K562 (cell line): ENCODE data around the gene ACE. TPM values are rescaled to one million over a fixed set of nuclear protein-coding genes. Genes with fewer than 3 reads are reported as not detected.

ENCODE experiments used
- ATAC-seq: fragments of 200-7000 bp; cut with Tn5 transposase; 3 replicates; pipeline ENCODE4 v1.9.1; 2020; ENCODE audit warnings: moderate library complexity
- BruUV-seq: library from RNA; stranded (reverse); fragments of 400-500 nt; replicated peaks from 2 replicates; lab custom pipeline; 2021; lab: Mats Ljungman, UMichigan
- CTCF ChIA-PET: fragments of 300-600 bp; formaldehyde crosslinking; extraction: SDS; loops from one replicate; lab custom pipeline; 2021; ENCODE audit warnings: low intra/inter-chr PET ratio; lab: Yijun Ruan, JAX
- POLR2A ChIA-PET: fragments of 300-600, 350-650 bp; sonication (Branson Sonifier 250); formaldehyde crosslinking; extraction: SDS; loops from one replicate; lab custom pipeline; 2021; ENCODE audit warnings: antibody characterized with exemption, inconsistent platforms; lab: Yijun Ruan, JAX
- DNase-seq, 4 experiments: peaks; one replicate each; pipeline versions ENCODE4 v3.0.0 to v3.0.0-alpha.2; 2011 to 2018; ENCODE audit warnings: low spot score in 3 of 4, mixed read lengths in 3 of 4; ENCODE audit errors: extremely low read depth in 1 of 4
- FAIRE-seq: peaks from 2 replicates; lab custom pipeline; 2011; peaks lifted over from hg19 to GRCh38; lab: Jason Lieb, UNC
- H2AFZ ChIP-seq: 2 replicates; pipeline ENCODE4 v1.6.0; 2011; ENCODE audit warnings: low read depth, low read length, control low read depth, inconsistent platforms
- H3K27ac ChIP-seq: fragments of 200-600 bp; 3 replicates; pipeline ENCODE4 v1.8.0; 2011; ENCODE audit warnings: low read depth, mild to moderate bottlenecking, control low read depth, inconsistent platforms, low read length, moderate library complexity, mixed read lengths; ENCODE audit errors: extremely low read depth
- H3K27me3 ChIP-seq, 2 experiments: fragments of 300-600 bp in 1 of 2; 2 replicates in 1 of 2; 3 replicates in 1 of 2; pipeline versions ENCODE4 v1.6.0 to v1.8.0; 2011; ENCODE audit warnings: inconsistent platforms in 2 of 2, low read length in 2 of 2, mild to moderate bottlenecking in 1 of 2, mixed read lengths in 1 of 2, moderate library complexity in 1 of 2; ENCODE audit not compliant: control insufficient read depth in 2 of 2, insufficient read depth in 2 of 2
- H3K36me3 ChIP-seq: fragments of 300-600 bp; 3 replicates; pipeline ENCODE4 v1.8.0; 2011; ENCODE audit warnings: mild to moderate bottlenecking, low read length, inconsistent platforms; ENCODE audit not compliant: control insufficient read depth, insufficient read depth
- H3K4me1 ChIP-seq, 2 experiments: fragments of 200-600 bp in 1 of 2; replicated peaks in 1 of 2; 2 replicates in 1 of 2; 3 replicates in 1 of 2; pipeline versions ENCODE4 v1.5.1 to v1.8.0; 2011; ENCODE audit warnings: inconsistent platforms in 2 of 2, low read length in 2 of 2, mild to moderate bottlenecking in 1 of 2, mixed read lengths in 1 of 2, moderate library complexity in 1 of 2; ENCODE audit not compliant: control insufficient read depth in 2 of 2, insufficient read depth in 2 of 2
- H3K4me2 ChIP-seq: 2 replicates; pipeline ENCODE4 v1.6.1; 2011; ENCODE audit warnings: low read length, control low read depth, inconsistent platforms, mixed read lengths; ENCODE audit not compliant: insufficient read depth
- H3K4me3 ChIP-seq: fragments of 200-600 bp; sonication (generic), shearing (Covaris generic); 2 replicates; pipeline ENCODE4 v1.5.1; 2016; ENCODE audit warnings: control low read depth, inconsistent platforms
- H3K79me2 ChIP-seq: fragments of 200-600 bp; 3 replicates; pipeline ENCODE4 v1.8.0; 2011; ENCODE audit warnings: low read length, inconsistent platforms; ENCODE audit not compliant: control insufficient read depth, insufficient read depth
- H3K9ac ChIP-seq, 2 experiments: 2 replicates each; pipeline versions ENCODE4 v1.6.0 to v1.6.1; 2011; ENCODE audit warnings: low read depth in 2 of 2, low read length in 2 of 2, control low read depth in 1 of 2, inconsistent platforms in 1 of 2, mild to moderate bottlenecking in 1 of 2, mixed read lengths in 1 of 2; ENCODE audit not compliant: insufficient read depth in 1 of 2
- H3K9me1 ChIP-seq: one replicate; pipeline ENCODE4 v1.6.0; 2011; ENCODE audit warnings: inconsistent platforms, mild to moderate bottlenecking, low read length, moderate library complexity; ENCODE audit not compliant: control insufficient read depth, insufficient read depth
- H3K9me3 ChIP-seq: replicated peaks from 2 replicates; pipeline ENCODE4 v1.5.1; 2011; ENCODE audit warnings: low read depth, low read length, inconsistent platforms; ENCODE audit not compliant: control insufficient read depth, insufficient read depth
- H4K20me1 ChIP-seq: replicated peaks from 2 replicates; pipeline ENCODE4 v1.6.1; 2011; ENCODE audit warnings: low read length, inconsistent platforms, mixed read lengths; ENCODE audit not compliant: control insufficient read depth, insufficient read depth
- BRD4 ChIP-seq: fragments of 200-600 bp; sonication (generic); IDR thresholded peaks from 2 replicates; pipeline ENCODE4 v1.6.1; 2017; ENCODE audit warnings: inconsistent platforms
- COPS2 ChIP-seq: fragments of 450-650 bp; conservative IDR thresholded peaks from 2 replicates; pipeline ENCODE4 v1.6.1; 2016; ENCODE audit warnings: mild to moderate bottlenecking, moderate library complexity
- CREB3 ChIP-seq: fragments of 450-650 bp; conservative IDR thresholded peaks from 2 replicates; pipeline ENCODE4 v1.6.1; 2016; ENCODE audit warnings: missing genetic modification characterization, low read depth, mild to moderate bottlenecking, missing compliant biosample characterization, moderate library complexity
- ETV6 ChIP-seq, 3 experiments: fragments of 150-350 bp in 1 of 3; sonication (generic) in 1 of 3; formaldehyde crosslinking in 1 of 3; IDR thresholded peaks; 2 replicates each; pipeline versions ENCODE4 v1.6.1 to v1.8.0; 2014 to 2022; ENCODE audit warnings: borderline replicate concordance in 2 of 3, low read depth in 2 of 3, antibody characterized with exemption in 1 of 3, low read length in 1 of 3, mild to moderate bottlenecking in 1 of 3, missing genetic modification reagents in 1 of 3
- HINFP ChIP-seq: fragments of 450-650 bp; conservative IDR thresholded peaks from 2 replicates; pipeline ENCODE4 v1.6.1; 2016; ENCODE audit warnings: missing genetic modification characterization, low read depth, mild to moderate bottlenecking, control low read depth, missing compliant biosample characterization
- HMGXB4 ChIP-seq: sonication (generic); formaldehyde crosslinking; IDR thresholded peaks from 2 replicates; pipeline ENCODE4 v1.8.1; 2023; ENCODE audit warnings: mild to moderate bottlenecking, missing genetic modification reagents
- XRCC3 ChIP-seq: fragments of 450-650 bp; IDR thresholded peaks from 2 replicates; pipeline ENCODE4 v1.6.1; 2017; ENCODE audit warnings: mild to moderate bottlenecking, moderate library complexity
- ZBTB11 ChIP-seq, 3 experiments: fragments of 200-800 bp in 1 of 3; fragments of 250-450 bp in 1 of 3; fragments of 450-650 bp in 1 of 3; sonication (Bioruptor Pico) in 1 of 3; sonication (Bioruptor generic) in 1 of 3; formaldehyde crosslinking in 1 of 3; IDR thresholded peaks; 2 replicates each; pipeline versions ENCODE4 v1.6.1 to v1.8.0; 2016 to 2022; ENCODE audit warnings: mild to moderate bottlenecking in 2 of 3, missing genetic modification characterization in 2 of 3, missing compliant biosample characterization in 1 of 3, moderate library complexity in 1 of 3
- ZNF668 ChIP-seq: fragments of 250-450 bp; sonication (Bioruptor Pico); IDR thresholded peaks from 2 replicates; pipeline ENCODE4 v1.8.0; 2022; ENCODE audit warnings: mild to moderate bottlenecking, inconsistent platforms
- WGBS: fragments of 100-300 bp; shearing (Covaris generic); methylation state at CpG from one replicate; pipeline ENCODE4 v1.1.6; 2016; ENCODE audit warnings: low coverage, mixed read lengths; ENCODE audit not compliant: insufficient coverage; ENCODE audit errors: missing lambda C conversion rate; 5-methylcytosine and 5-hydroxymethylcytosine counted together
- in situ Hi-C: fragments of 300-500 bp; cut with MboI; formaldehyde crosslinking; loops from 4 replicates; pipeline ENCODE4 v1.15.0; 2018; ENCODE audit warnings: inconsistent platforms, mixed read lengths
- intact Hi-C: fragments of 100-400 bp; cut with micrococcal nuclease; formaldehyde crosslinking; loops from 2 replicates; pipeline ENCODE4 v1.14.2; 2022
- polyA plus RNA-seq, 8 experiments: library from polyadenylated mRNA; depleted of rRNA in 4 of 8; stranded (reverse) in 5 of 8; unstranded in 3 of 8; fragments of >200 nt; fragmentation: Nextera tagmentation in 2 of 8; fragmentation: Illumina TruSeq in 1 of 8; extraction: Ambion mirVana in 2 of 8; extraction: Trizol in 1 of 8; gene quantifications; 2 replicates each; pipeline versions ENCODE4 v1.2.1 to v1.2.3, GENCODE V29; 2011 to 2014; ENCODE audit warnings: inconsistent platforms in 1 of 8, missing spikeins in 1 of 8
- total RNA-seq, 7 experiments: library from RNA; depleted of rRNA in 6 of 7; stranded (reverse); fragments of >200 nt in 6 of 7; fragmentation: Illumina TruSeq in 2 of 7; extraction: Trizol in 2 of 7; gene quantifications; 2 replicates each; pipeline versions ENCODE4 v1.2.1 to v1.2.3, GENCODE V29; 2011 to 2021; ENCODE audit warnings: low replicate concordance in 1 of 7

ACE gene
- total and polyA plus RNA-seq, 9 of the 15 experiments (the other 6 are each of a cell fraction or from before 2014, with no cell fraction given): 0.07 to 2.5 (median 0.47) TPM; not detected in 1

GRCh38 chr17:63460018-63460417 is 16.8 kb upstream of the ACE start (continued):
- TF ChIP-seq CREB3 (tag): peak; percentile 86; the same call in 1 of the 2 replicates
- TF ChIP-seq HMGXB4 (CRISPR knock-in tag): no peak
- TF ChIP-seq XRCC3: no peak
- TF ChIP-seq ZNF668 (CRISPR knock-in tag): peak; percentile 90
- peak; percentile 83 for TF ChIP-seq HINFP

- FAIRE-seq (no peak), DNase-seq (no peak), ATAC-seq (no peak)
- ChIA-PET CTCF (no interaction called here), POLR2A (no interaction called here)
- no peaks in the 10 kb centered on the region for H4K20me1 ChIP-seq
- H3K4me2 ChIP-seq: no peak overlapping the region
- no TSS peak for BruUV-seq
- no peaks in the 10 kb centered on the region for H3K79me2 ChIP-seq
- H3K4me1 ChIP-seq: peaks cover 8 to 18% of the 10 kb centered on the region in 2 experiments; a peak in 4 of 5 replicates
- no peak overlapping the region for H3K9ac ChIP-seq
- WGBS: 32% methylated on average over 3 of the region's 3 CpGs
- no peak overlapping the region for H2AFZ ChIP-seq
- H3K9me3 ChIP-seq: no peaks in the 10 kb centered on the region
- H3K27me3 ChIP-seq: no peaks in the 10 kb centered on the region; a peak in 1 of 5 replicates
- in situ Hi-C loops (no loop called here), intact Hi-C loops (no loop called here)
- no peak overlapping the region for H3K27ac ChIP-seq
- H3K36me3 ChIP-seq: no peaks in the 10 kb centered on the region
- H3K9me1 ChIP-seq: no peaks in the 10 kb centered on the region
- no peak overlapping the region for H3K4me3 ChIP-seq
- TF ChIP-seq ETV6 (IDR thresholded peaks at IDR 0.05; ENCODE audit: borderline replicate concordance in 1 of 2, low read depth in 2 of 2, low read length in 1 of 2): no peak
- TF ChIP-seq ETV6 (CRISPR knock-in tag; IDR thresholded peaks at IDR 0.05; ENCODE audit: borderline replicate concordance): no peak
- no peak for TF ChIP-seq BRD4
- TF ChIP-seq COPS2: no peak
- TF ChIP-seq ZBTB11 (CRISPR knock-in tag; IDR thresholded peaks at IDR 0.05): 0 out of 6 replicates have a peak, but pooled peaks of 1 of the 3 experiments have one; percentile 7
These were observed 13.1 kb upstream of the ACE start for GRCh38 chr17:63463771-63464170.
